DND-41 (cell line): ENCODE results near the gene APC2.

ENCODE experiments used
- ATAC-seq: fragments of 200-7000 bp; cut with Tn5 transposase; 3 replicates; pipeline ENCODE4 v1.9.1; 2021; ENCODE audit warnings: low read depth; ENCODE audit not compliant: insufficient read depth
- DNase-seq: peaks from one replicate; pipeline ENCODE4 v3.0.0-alpha.2; 2020
- H2AFZ ChIP-seq: 2 replicates; pipeline ENCODE4 v1.6.0; 2012; ENCODE audit warnings: low read depth, low read length
- H3K27ac ChIP-seq: 2 replicates; pipeline ENCODE4 v1.5.1; 2012; ENCODE audit warnings: low read length, inconsistent platforms
- H3K27me3 ChIP-seq: fragments of 200-600 bp; sonication (generic); 2 replicates; pipeline ENCODE4 v1.6.0; 2012; ENCODE audit warnings: low read length, mild to moderate bottlenecking, inconsistent platforms; ENCODE audit not compliant: insufficient read depth, poor library complexity
- H3K36me3 ChIP-seq: 2 replicates; pipeline ENCODE4 v1.5.1; 2012; ENCODE audit warnings: low read length, inconsistent platforms; ENCODE audit not compliant: insufficient read depth
- H3K4me1 ChIP-seq: 2 replicates; pipeline ENCODE4 v1.5.1; 2012; ENCODE audit warnings: mild to moderate bottlenecking, low read length; ENCODE audit not compliant: insufficient read depth
- H3K4me2 ChIP-seq: 2 replicates; pipeline ENCODE4 v1.6.0; 2012; ENCODE audit warnings: mild to moderate bottlenecking, moderate library complexity, low read length, inconsistent platforms; ENCODE audit not compliant: insufficient read depth
- H3K4me3 ChIP-seq, 2 experiments: fragments of 200-600 bp in 1 of 2; shearing (Covaris generic) in 1 of 2; 2 replicates each; pipeline ENCODE4 v1.5.1; 2012 to 2016; ENCODE audit warnings: inconsistent platforms in 2 of 2, low read length in 2 of 2, mild to moderate bottlenecking in 2 of 2, low read depth in 1 of 2, moderate library complexity in 1 of 2
- H3K79me2 ChIP-seq: 2 replicates; pipeline ENCODE4 v1.6.0; 2012; ENCODE audit warnings: low read length, inconsistent platforms; ENCODE audit not compliant: insufficient read depth
- H3K9ac ChIP-seq: 2 replicates; pipeline ENCODE4 v1.6.0; 2012; ENCODE audit warnings: low read depth, mild to moderate bottlenecking, inconsistent platforms, low read length, moderate library complexity
- H3K9me3 ChIP-seq: 2 replicates; pipeline ENCODE4 v1.5.1; 2012; ENCODE audit warnings: low read length, moderate library complexity, mild to moderate bottlenecking, inconsistent platforms; ENCODE audit not compliant: insufficient read depth, severe bottlenecking
- H4K20me1 ChIP-seq: 2 replicates; pipeline ENCODE4 v1.6.0; 2012; ENCODE audit warnings: low read length; ENCODE audit not compliant: insufficient read depth
- CTCF ChIP-seq: IDR thresholded peaks from 2 replicates; pipeline ENCODE4 v1.5.1; 2012; ENCODE audit warnings: borderline replicate concordance, low read length, moderate library complexity, mild to moderate bottlenecking; ENCODE audit not compliant: poor library complexity, severe bottlenecking; ENCODE audit errors: extremely low read depth
- EZH2 ChIP-seq: IDR thresholded peaks from 3 replicates; pipeline ENCODE4 v1.6.1; 2012; ENCODE audit warnings: borderline replicate concordance, low read depth, mild to moderate bottlenecking, moderate library complexity, low read length, inconsistent platforms; ENCODE audit not compliant: severe bottlenecking

APC2 gene

GRCh38 chr19:1507763-1508506, 58.0 kb downstream of the APC2 start:
- no peaks in the 10 kb centered on the region for H3K36me3 ChIP-seq
- no peaks in the 10 kb centered on the region for H3K79me2 ChIP-seq
- TF ChIP-seq CTCF (no peak), EZH2 (no peak)
- H4K20me1 ChIP-seq = no peaks in the 10 kb centered on the region; the same call in 1 of the 2 replicates
- 0 out of 2 replicates have a peak, but pooled peaks cover 3% of the 10 kb centered on the region for H3K4me1 ChIP-seq
- no peak overlapping the region for H3K4me3 ChIP-seq
- peak; percentile 85 for ATAC-seq
- no peak overlapping the region for H3K27ac ChIP-seq
- H3K27me3 ChIP-seq = no peaks in the 10 kb centered on the region
- peak overlapping the region; percentile 43; the same call in 1 of the 2 replicates for H2AFZ ChIP-seq
- DNase-seq = peak; percentile 92
- no peaks in the 10 kb centered on the region for H3K9me3 ChIP-seq
- no peak overlapping the region for H3K9ac ChIP-seq
- no peak overlapping the region for H3K4me2 ChIP-seq

- H3K79me2 ChIP-seq = no peaks in the 10 kb centered on the region
- H3K4me3 ChIP-seq = no peak overlapping the region
- no peak for ATAC-seq
- H3K9me3 ChIP-seq = no peaks in the 10 kb centered on the region
- no peak overlapping the region for H3K4me2 ChIP-seq
- H3K4me1 ChIP-seq = 0 out of 2 replicates have a peak, but pooled peaks cover 3% of the 10 kb centered on the region
- no peak overlapping the region for H2AFZ ChIP-seq
- no peaks in the 10 kb centered on the region; the same call in 1 of the 2 replicates for H4K20me1 ChIP-seq
- no peak for DNase-seq
- H3K27me3 ChIP-seq = no peaks in the 10 kb centered on the region
- H3K27ac ChIP-seq = no peak overlapping the region
- no peak overlapping the region for H3K9ac ChIP-seq
- TF ChIP-seq CTCF (no peak), EZH2 (no peak)
- no peaks in the 10 kb centered on the region for H3K36me3 ChIP-seq
Measured at GRCh38 chr19:1508507-1508856, 58.6 kb downstream of the APC2 start.

- no peak overlapping the region for H3K4me2 ChIP-seq
- no peak for TF ChIP-seq CTCF
- TF ChIP-seq EZH2 = no peak
- H3K4me1 ChIP-seq = no peaks in the 10 kb centered on the region
- H2AFZ ChIP-seq = no peak overlapping the region
- no peak overlapping the region for H3K4me3 ChIP-seq
- no peaks in the 10 kb centered on the region for H3K9me3 ChIP-seq
- no peaks in the 10 kb centered on the region for H3K36me3 ChIP-seq
- no peaks in the 10 kb centered on the region; the same call in 1 of the 2 replicates for H4K20me1 ChIP-seq
- no peaks in the 10 kb centered on the region for H3K79me2 ChIP-seq
- ATAC-seq (no peak), DNase-seq (no peak)
- H3K27me3 ChIP-seq = no peaks in the 10 kb centered on the region
- no peak overlapping the region for H3K9ac ChIP-seq
- no peak overlapping the region for H3K27ac ChIP-seq
Measured at GRCh38 chr19:1509602-1510441, 59.9 kb downstream of the APC2 start.
